ENCODE data around the gene LMO4. TPM values are rescaled to one million over a fixed set of nuclear protein-coding genes. Genes with fewer than 3 reads are reported as not detected.

Gene LMO4
- total RNA-seq, 1 donor from 2014 or later: 42.9 TPM

DNA sequence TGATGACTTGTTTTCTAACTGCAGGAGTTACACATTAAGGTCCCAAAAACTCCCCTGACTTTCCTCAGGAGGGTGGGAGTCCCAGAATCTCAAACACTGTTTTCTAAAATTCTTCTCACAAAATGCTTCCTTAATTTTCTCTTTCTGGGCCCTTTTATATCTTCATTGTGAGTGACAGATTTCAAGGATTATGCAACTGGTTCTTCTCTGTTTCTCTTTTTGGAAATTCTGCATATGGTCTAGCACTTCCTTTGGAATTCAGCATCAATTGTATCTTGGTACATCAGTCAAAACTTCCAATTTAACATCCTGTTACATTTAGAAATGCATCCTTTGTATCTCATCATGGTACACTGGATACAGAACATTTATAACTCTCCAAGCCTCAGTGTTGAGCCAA lies 59.7 kb downstream of the LMO4 start:
- TF ChIP-seq, protein P1, sequence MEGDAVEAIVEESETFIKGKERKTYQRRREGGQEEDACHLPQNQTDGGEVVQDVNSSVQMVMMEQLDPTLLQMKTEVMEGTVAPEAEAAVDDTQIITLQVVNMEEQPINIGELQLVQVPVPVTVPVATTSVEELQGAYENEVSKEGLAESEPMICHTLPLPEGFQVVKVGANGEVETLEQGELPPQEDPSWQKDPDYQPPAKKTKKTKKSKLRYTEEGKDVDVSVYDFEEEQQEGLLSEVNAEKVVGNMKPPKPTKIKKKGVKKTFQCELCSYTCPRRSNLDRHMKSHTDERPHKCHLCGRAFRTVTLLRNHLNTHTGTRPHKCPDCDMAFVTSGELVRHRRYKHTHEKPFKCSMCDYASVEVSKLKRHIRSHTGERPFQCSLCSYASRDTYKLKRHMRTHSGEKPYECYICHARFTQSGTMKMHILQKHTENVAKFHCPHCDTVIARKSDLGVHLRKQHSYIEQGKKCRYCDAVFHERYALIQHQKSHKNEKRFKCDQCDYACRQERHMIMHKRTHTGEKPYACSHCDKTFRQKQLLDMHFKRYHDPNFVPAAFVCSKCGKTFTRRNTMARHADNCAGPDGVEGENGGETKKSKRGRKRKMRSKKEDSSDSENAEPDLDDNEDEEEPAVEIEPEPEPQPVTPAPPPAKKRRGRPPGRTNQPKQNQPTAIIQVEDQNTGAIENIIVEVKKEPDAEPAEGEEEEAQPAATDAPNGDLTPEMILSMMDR (IDR thresholded peaks at IDR 0.05; ENCODE audit: insufficient read depth, low read depth, low read length): no peak
- TF ChIP-seq EZH2 (IDR thresholded peaks at IDR 0.05; ENCODE audit: insufficient read depth, low read length): no peak
- Mint-ChIP-seq H3K27ac (ENCODE audit: unreplicated experiment) (no peak overlapping the region), H3K36me3 (ENCODE audit: low read depth, unreplicated experiment) (no peaks in the 10 kb centered on the region), H3K9me3 (ENCODE audit: unreplicated experiment) (no peaks in the 10 kb centered on the region), H3K27me3 (ENCODE audit: low read depth, unreplicated experiment) (no peaks in the 10 kb centered on the region), H3K4me3 (ENCODE audit: unreplicated experiment) (no peak overlapping the region), H3K4me1 (ENCODE audit: low read depth, unreplicated experiment) (peaks cover 19% of the 10 kb centered on the region)
- Histone ChIP-seq H2AFZ (ENCODE audit: low read depth, low read length) (no peak overlapping the region), H3K27ac (ENCODE audit: low read depth, low read length) (no peak overlapping the region), H3K36me3 (ENCODE audit: insufficient read depth, low read length) (no peaks in the 10 kb centered on the region), H3K9me3 (ENCODE audit: insufficient read depth, low read depth, low read length) (no peaks in the 10 kb centered on the region), H3K79me2 (ENCODE audit: insufficient read depth, low read length) (no peaks in the 10 kb centered on the region), H3K4me1 (ENCODE audit: insufficient read depth, low read length) (peaks cover 15% of the 10 kb centered on the region), H3K27me3 (ENCODE audit: insufficient read depth, low read length) (no peaks in the 10 kb centered on the region), H3K4me2 (ENCODE audit: low read length) (no peak overlapping the region), H3K4me3 (ENCODE audit: insufficient read depth, low read depth, low read length) (no peak overlapping the region), H4K20me1 (ENCODE audit: insufficient read depth, low read length) (no peaks in the 10 kb centered on the region), H3K9ac (ENCODE audit: low read length) (no peak overlapping the region)
- DNase-seq (ENCODE audit: low read depth): no peak
- no peak for FAIRE-seq

DNA sequence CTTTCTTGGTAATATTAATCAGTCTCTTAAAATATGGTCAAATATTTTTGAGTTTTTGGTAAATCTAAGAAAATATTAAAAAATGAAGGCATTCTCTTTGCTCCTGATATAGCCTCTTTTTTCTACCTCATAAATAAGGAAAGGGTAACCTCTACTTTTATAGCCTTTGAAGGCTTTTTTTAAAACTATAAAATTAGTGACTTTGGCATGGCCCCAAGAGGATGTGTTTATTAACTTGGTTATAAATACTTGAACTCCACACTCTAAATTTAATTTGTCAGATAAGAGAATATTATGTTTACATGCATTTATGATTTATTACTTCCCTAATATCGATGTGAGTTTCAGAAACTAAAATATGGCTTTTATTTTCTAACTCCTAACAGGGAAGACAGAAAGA lies 60.3 kb downstream of the LMO4 start:
- peaks cover 16% of the 10 kb centered on the region for H3K4me1 ChIP-seq (ENCODE audit: insufficient read depth, low read length)

DNA sequence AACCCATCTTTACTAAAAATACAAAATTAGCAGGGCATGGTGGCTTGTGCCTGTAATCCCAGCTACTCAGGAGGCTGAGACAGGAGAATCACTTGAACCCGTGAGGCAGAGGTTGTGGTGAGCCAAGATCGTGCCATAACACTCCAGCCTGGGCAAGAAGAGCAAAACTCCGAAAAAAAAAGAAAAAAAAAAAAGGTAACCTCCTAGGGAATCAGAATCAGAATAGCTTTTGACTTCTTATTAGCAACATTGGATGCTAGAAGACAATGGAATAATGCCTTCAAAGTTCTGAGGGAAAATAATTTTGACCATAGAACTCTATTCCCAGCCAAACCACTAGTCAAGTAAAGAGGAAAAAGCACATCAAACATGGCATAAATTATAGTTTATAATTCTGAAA lies 60.9 kb downstream of the LMO4 start:
- H3K4me3 Mint-ChIP-seq (ENCODE audit: unreplicated experiment): no peak overlapping the region
- DNase-seq (ENCODE audit: low read depth): no peak
- Histone ChIP-seq H3K4me3 (ENCODE audit: insufficient read depth, low read depth, low read length) (no peak overlapping the region), H3K9me3 (ENCODE audit: insufficient read depth, low read depth, low read length) (no peaks in the 10 kb centered on the region), H3K27ac (ENCODE audit: low read depth, low read length) (no peak overlapping the region), H4K20me1 (ENCODE audit: insufficient read depth, low read length) (no peaks in the 10 kb centered on the region), H3K36me3 (ENCODE audit: insufficient read depth, low read length) (no peaks in the 10 kb centered on the region), H2AFZ (ENCODE audit: low read depth, low read length) (no peak overlapping the region), H3K4me1 (ENCODE audit: insufficient read depth, low read length) (peaks cover 16% of the 10 kb centered on the region), H3K9ac (ENCODE audit: low read length) (no peak overlapping the region), H3K4me2 (ENCODE audit: low read length) (no peak overlapping the region), H3K27me3 (ENCODE audit: insufficient read depth, low read length) (no peaks in the 10 kb centered on the region), H3K79me2 (ENCODE audit: insufficient read depth, low read length) (no peaks in the 10 kb centered on the region)
- H3K27ac Mint-ChIP-seq (ENCODE audit: unreplicated experiment): no peak overlapping the region
- TF ChIP-seq EZH2 (IDR thresholded peaks at IDR 0.05; ENCODE audit: insufficient read depth, low read length): no peak
- TF ChIP-seq, protein P1 (IDR thresholded peaks at IDR 0.05; ENCODE audit: insufficient read depth, low read depth, low read length): no peak
- H3K36me3 Mint-ChIP-seq (ENCODE audit: low read depth, unreplicated experiment): no peaks in the 10 kb centered on the region
- H3K9me3 Mint-ChIP-seq (ENCODE audit: unreplicated experiment): no peaks in the 10 kb centered on the region
- FAIRE-seq: no peak
- no peaks in the 10 kb centered on the region for H3K27me3 Mint-ChIP-seq (ENCODE audit: low read depth, unreplicated experiment)
- peaks cover 20% of the 10 kb centered on the region for H3K4me1 Mint-ChIP-seq (ENCODE audit: low read depth, unreplicated experiment)

More for the DNA sequence above, 60.3 kb downstream of the LMO4 start:
- DNase-seq (ENCODE audit: low read depth) (no peak), FAIRE-seq (no peak)
- Mint-ChIP-seq H3K27ac (ENCODE audit: unreplicated experiment) (no peak overlapping the region), H3K4me3 (ENCODE audit: unreplicated experiment) (no peak overlapping the region), H3K4me1 (ENCODE audit: low read depth, unreplicated experiment) (peaks cover 20% of the 10 kb centered on the region), H3K9me3 (ENCODE audit: unreplicated experiment) (no peaks in the 10 kb centered on the region), H3K36me3 (ENCODE audit: low read depth, unreplicated experiment) (no peaks in the 10 kb centered on the region), H3K27me3 (ENCODE audit: low read depth, unreplicated experiment) (no peaks in the 10 kb centered on the region)
- Histone ChIP-seq H3K36me3 (ENCODE audit: insufficient read depth, low read length) (no peaks in the 10 kb centered on the region), H3K79me2 (ENCODE audit: insufficient read depth, low read length) (no peaks in the 10 kb centered on the region), H4K20me1 (ENCODE audit: insufficient read depth, low read length) (no peaks in the 10 kb centered on the region), H3K27ac (ENCODE audit: low read depth, low read length) (no peak overlapping the region), H3K9me3 (ENCODE audit: insufficient read depth, low read depth, low read length) (no peaks in the 10 kb centered on the region), H3K27me3 (ENCODE audit: insufficient read depth, low read length) (no peaks in the 10 kb centered on the region), H3K4me2 (ENCODE audit: low read length) (no peak overlapping the region), H2AFZ (ENCODE audit: low read depth, low read length) (no peak overlapping the region), H3K4me3 (ENCODE audit: insufficient read depth, low read depth, low read length) (no peak overlapping the region), H3K9ac (ENCODE audit: low read length) (no peak overlapping the region)
- no peak for TF ChIP-seq EZH2 (IDR thresholded peaks at IDR 0.05; ENCODE audit: insufficient read depth, low read length)
- TF ChIP-seq, protein P1 (IDR thresholded peaks at IDR 0.05; ENCODE audit: insufficient read depth, low read depth, low read length): no peak
